ENCODE measurements around the gene TNFSF9.

- TF ChIP-seq CTCF (IDR thresholded peaks at IDR 0.05) (no peak), EZH2 (IDR thresholded peaks at IDR 0.05; ENCODE audit: borderline replicate concordance, insufficient read depth, low read depth, low read length, poor library complexity, severe bottlenecking) (no peak)
These were observed 1.5 kb upstream of the TNFSF9 start for GRCh38 chr19:6529351-6529750.
